EH (cell line): ENCODE measurements around the gene LRP2.
"Not testable (repeated sequence)": the region's sequence is repeated elsewhere in the genome, so short reads cannot be mapped to it uniquely, and the experiment has no call there.

Experiments used
- DNase-seq: peaks from one replicate; pipeline ENCODE4 v3.0.0-alpha.2; 2015; ENCODE audit warnings: low read depth

The LRP2 gene

GRCh38 chr2:169301596-169302335, 60.6 kb downstream of the LRP2 start:
- no peak for DNase-seq

GRCh38 chr2:169300636-169301530, 61.5 kb downstream of the LRP2 start:
- DNase-seq: no peak

GRCh38 chr2:169298007-169298406, 64.3 kb downstream of the LRP2 start:
- DNase-seq: no peak

GRCh38 chr2:169294001-169294675, 68.2 kb downstream of the LRP2 start:
- DNase-seq: no peak

GRCh38 chr2:169291517-169291916, 70.8 kb downstream of the LRP2 start:
- no peak for DNase-seq

GRCh38 chr2:169290433-169290832, 71.9 kb downstream of the LRP2 start:
- DNase-seq: no peak

GRCh38 chr2:169287666-169288065, 74.7 kb downstream of the LRP2 start:
- no peak for DNase-seq

GRCh38 chr2:169286624-169287231, 75.6 kb downstream of the LRP2 start:
- no peak for DNase-seq

GRCh38 chr2:169285531-169286235, 76.7 kb downstream of the LRP2 start:
- no peak for DNase-seq

- DNase-seq: no peak
Observed at GRCh38 chr2:169280502-169280901, 81.8 kb downstream of the LRP2 start.

- DNase-seq: no peak
Observed at GRCh38 chr2:169275696-169276444, 86.5 kb downstream of the LRP2 start.

GRCh38 chr2:169272010-169272409, 90.3 kb downstream of the LRP2 start:
- no peak for DNase-seq

GRCh38 chr2:169270574-169270973, 91.8 kb downstream of the LRP2 start:
- DNase-seq: not testable (repeated sequence)

GRCh38 chr2:169265591-169265990, 96.7 kb downstream of the LRP2 start:
- no peak for DNase-seq

GRCh38 chr2:169260846-169261642, 101.3 kb downstream of the LRP2 start:
- no peak for DNase-seq

GRCh38 chr2:169260246-169260645, 102.1 kb downstream of the LRP2 start:
- DNase-seq: no peak

- no peak for DNase-seq
Observed at GRCh38 chr2:169259402-169259801, 102.9 kb downstream of the LRP2 start.

- DNase-seq: no peak
Observed at GRCh38 chr2:169258045-169258601, 104.2 kb downstream of the LRP2 start.

- peak; percentile 6 for DNase-seq
Observed at GRCh38 chr2:169254774-169255173, 107.6 kb downstream of the LRP2 start.

- DNase-seq: no peak
Observed at GRCh38 chr2:169247211-169247610, 115.1 kb downstream of the LRP2 start.
